Breast epithelium (tissue), 4 donors: ENCODE measurements around the gene ACTL10. TPM values are rescaled to one million over a fixed set of nuclear protein-coding genes. Genes with fewer than 3 reads are reported as not detected.

Experiments
- DNase-seq, 2 donors: peaks; one replicate each; pipeline ENCODE4 v3.0.0-alpha.2; 2019; ENCODE audit warnings: low spot score in 2 of 2
- H3K27ac ChIP-seq, 2 donors: fragments of 200-600 bp; sonication (generic) in 1 of 2; one replicate each; pipeline ENCODE4 v1.5.1; 2016 to 2019; ENCODE audit warnings: mild to moderate bottlenecking in 1 of 2
- H3K27me3 ChIP-seq, 2 donors: fragments of 200-600 bp; sonication (generic) in 1 of 2; one replicate each; pipeline versions ENCODE4 v1.5.1 to v1.6.0; 2017 to 2019; ENCODE audit warnings: control low read depth in 1 of 2, mild to moderate bottlenecking in 1 of 2
- H3K36me3 ChIP-seq: fragments of 200-600 bp; one replicate; pipeline ENCODE4 v1.5.1; 2019
- H3K4me1 ChIP-seq, 2 donors: fragments of 200-600 bp; sonication (generic); one replicate each; pipeline ENCODE4 v1.5.1; 2016 to 2019; ENCODE audit warnings: control low read depth in 1 of 2
- H3K4me3 ChIP-seq, 3 donors: fragments of 200-600 bp; sonication (generic); 1 replicate in 2 of 3; 2 replicates in 1 of 3; pipeline ENCODE4 v1.5.1; 2016 to 2019; ENCODE audit warnings: mild to moderate bottlenecking in 3 of 3, moderate library complexity in 2 of 3
- H3K9me3 ChIP-seq, 2 donors: fragments of 200-600 bp; sonication (generic) in 1 of 2; one replicate each; pipeline ENCODE4 v1.5.1; 2016 to 2019; ENCODE audit warnings: control low read depth in 1 of 2
- POLR2A ChIP-seq: fragments of 450-650 bp; IDR thresholded peaks from one replicate; pipeline ENCODE4 v1.6.1; 2016; ENCODE audit warnings: antibody characterized with exemption, mild to moderate bottlenecking, moderate library complexity
- POLR2AphosphoS5 ChIP-seq, 3 donors: sonication (generic); formaldehyde crosslinking; IDR thresholded peaks; one replicate each; pipeline ENCODE4 v1.6.1; 2017; ENCODE audit warnings: antibody characterized with exemption in 3 of 3
- intact Hi-C: fragments of 100-400 bp; cut with DNase I; formaldehyde crosslinking; loops from one replicate; pipeline ENCODE4 v1.15.1; 2023; ENCODE audit warnings: low total_unique reads
- total RNA-seq, 3 donors: library from RNA; depleted of rRNA; stranded (reverse); fragments of >200 nt; gene quantifications; one replicate each; pipeline ENCODE4 v1.1.0, GENCODE V29; 2016
- TF ChIP-seq, protein P1 (sequence below), 3 donors: fragments of 450-650 bp; IDR thresholded peaks; one replicate each; pipeline ENCODE4 v1.5.1; 2016 to 2017; ENCODE audit warnings: antibody characterized with exemption in 3 of 3, mild to moderate bottlenecking in 3 of 3, moderate library complexity in 3 of 3

The ACTL10 gene
- total RNA-seq, 3 donors from 2014 or later: 1.4 to 3.4 (median 2.6) TPM

DNA sequence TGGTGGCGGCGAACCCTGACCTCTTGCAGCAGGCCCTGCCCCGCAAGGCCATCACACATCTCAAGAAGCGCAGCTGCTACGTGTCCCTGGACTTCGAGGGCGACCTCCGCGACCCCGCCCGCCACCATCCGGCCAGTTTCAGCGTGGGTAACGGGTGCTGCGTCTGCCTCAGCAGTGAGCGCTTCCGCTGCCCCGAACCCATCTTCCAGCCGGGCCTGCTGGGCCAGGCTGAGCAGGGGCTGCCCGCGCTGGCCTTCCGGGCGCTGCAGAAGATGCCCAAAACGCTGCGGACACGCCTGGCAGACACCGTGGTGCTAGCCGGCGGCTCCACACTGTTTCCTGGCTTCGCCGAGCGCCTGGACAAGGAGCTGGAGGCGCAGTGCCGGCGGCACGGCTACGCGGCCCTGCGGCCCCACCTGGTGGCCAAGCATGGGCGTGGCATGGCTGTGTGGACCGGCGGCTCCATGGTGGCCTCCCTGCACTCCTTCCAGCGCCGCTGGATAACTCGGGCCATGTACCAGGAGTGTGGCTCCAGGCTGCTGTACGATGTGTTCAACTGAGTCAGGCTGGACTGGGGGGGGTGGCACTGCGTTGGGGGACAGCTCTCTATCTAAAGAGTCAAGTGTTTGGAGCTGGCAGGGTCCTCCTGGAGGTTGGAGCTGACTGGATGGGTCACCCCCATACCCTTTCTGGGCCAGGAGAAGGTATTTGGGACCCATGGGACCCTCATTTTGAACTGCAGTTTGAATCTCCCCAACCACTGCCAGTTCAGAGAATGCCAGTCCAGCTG lies 1.1 kb downstream of the ACTL10 start:
- DNase-seq: peak; percentile 68 to 81
- no peak for TF ChIP-seq POLR2A
- peak; percentile 26 to 50 (median 37) for TF ChIP-seq POLR2AphosphoS5 (IDR thresholded peaks at IDR 0.05)
- TF ChIP-seq, protein P1, sequence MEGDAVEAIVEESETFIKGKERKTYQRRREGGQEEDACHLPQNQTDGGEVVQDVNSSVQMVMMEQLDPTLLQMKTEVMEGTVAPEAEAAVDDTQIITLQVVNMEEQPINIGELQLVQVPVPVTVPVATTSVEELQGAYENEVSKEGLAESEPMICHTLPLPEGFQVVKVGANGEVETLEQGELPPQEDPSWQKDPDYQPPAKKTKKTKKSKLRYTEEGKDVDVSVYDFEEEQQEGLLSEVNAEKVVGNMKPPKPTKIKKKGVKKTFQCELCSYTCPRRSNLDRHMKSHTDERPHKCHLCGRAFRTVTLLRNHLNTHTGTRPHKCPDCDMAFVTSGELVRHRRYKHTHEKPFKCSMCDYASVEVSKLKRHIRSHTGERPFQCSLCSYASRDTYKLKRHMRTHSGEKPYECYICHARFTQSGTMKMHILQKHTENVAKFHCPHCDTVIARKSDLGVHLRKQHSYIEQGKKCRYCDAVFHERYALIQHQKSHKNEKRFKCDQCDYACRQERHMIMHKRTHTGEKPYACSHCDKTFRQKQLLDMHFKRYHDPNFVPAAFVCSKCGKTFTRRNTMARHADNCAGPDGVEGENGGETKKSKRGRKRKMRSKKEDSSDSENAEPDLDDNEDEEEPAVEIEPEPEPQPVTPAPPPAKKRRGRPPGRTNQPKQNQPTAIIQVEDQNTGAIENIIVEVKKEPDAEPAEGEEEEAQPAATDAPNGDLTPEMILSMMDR (IDR thresholded peaks at IDR 0.05): peak; percentile 50 to 93 (median 85)
- no peaks in the 10 kb centered on the region for H3K36me3 ChIP-seq
- intact Hi-C loops: no loop called here
- peak overlapping the region; percentile 94 to 95 for H3K27ac ChIP-seq
- peak overlapping the region; percentile 57 to 76 (median 70) for H3K4me3 ChIP-seq
- no peaks in the 10 kb centered on the region for H3K9me3 ChIP-seq
- H3K27me3 ChIP-seq: no peaks in the 10 kb centered on the region
- H3K4me1 ChIP-seq: peaks cover 0 to 5% of the 10 kb centered on the region in 2 donors

DNA sequence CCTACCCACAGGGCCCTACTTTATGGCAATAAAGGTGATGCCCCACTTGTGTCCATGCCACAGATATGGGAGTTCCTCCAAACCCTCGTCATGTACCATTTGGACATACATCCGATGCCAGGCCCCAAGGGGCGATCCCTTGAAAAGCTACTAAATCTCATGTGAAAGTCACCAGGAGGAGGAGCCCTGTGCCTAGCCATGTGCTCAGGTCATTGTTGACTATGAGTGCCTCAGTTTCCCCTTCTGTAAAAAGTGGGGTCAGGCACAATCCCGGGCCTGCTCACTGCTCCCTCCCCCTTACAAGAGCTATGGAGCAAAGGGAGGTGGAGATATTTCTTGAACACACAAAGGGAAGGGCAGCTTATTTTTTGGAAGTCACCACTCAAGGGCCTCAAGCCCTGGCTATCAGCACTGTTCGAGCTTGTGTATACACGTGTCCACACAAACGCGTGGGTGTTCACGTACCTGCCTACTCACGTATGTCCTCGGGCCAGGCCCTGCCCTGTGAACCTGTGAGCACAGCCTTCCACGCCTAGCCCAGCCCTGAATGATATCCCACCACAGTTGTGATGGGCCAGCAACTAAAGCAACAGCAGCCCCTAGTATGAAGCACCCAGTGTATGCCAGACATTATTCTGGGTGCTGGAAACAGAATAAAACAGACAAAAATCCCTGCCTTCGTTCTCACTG lies 1.9 kb downstream of the ACTL10 start:
- Histone ChIP-seq H3K9me3 (no peaks in the 10 kb centered on the region), H3K36me3 (no peaks in the 10 kb centered on the region), H3K4me1 (peaks cover 0 to 3% of the 10 kb centered on the region in 2 donors), H3K4me3 (no peak overlapping the region), H3K27ac (peak overlapping the region in 1 of 2 donors; percentile 94), H3K27me3 (no peaks in the 10 kb centered on the region)
- TF ChIP-seq POLR2A (no peak), POLR2AphosphoS5 (IDR thresholded peaks at IDR 0.05) (no peak)
- TF ChIP-seq, protein P1 (IDR thresholded peaks at IDR 0.05): no peak
- no peak for DNase-seq
- intact Hi-C loops: no loop called here

DNA sequence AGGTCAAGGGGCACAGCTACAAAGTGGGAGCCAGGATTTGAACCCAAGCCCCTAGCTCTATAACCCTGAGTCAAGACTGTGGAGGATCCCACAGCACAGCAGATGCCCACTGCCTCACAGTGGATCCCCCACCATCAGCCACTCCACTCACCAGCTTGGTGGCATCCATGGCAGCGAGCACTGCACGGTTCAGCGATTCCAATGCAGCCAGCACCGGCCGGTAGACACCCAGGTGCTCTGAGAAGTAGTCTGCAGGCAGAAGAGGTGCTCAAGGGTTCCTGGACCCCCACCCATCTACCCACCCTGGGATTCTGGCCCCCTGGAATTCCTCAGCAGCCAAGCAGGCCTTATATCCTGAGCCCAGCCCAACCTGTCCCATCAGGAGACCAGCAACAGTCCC lies 2.5 kb downstream of the ACTL10 start:
- no peak overlapping the region for H3K27ac ChIP-seq

DNA sequence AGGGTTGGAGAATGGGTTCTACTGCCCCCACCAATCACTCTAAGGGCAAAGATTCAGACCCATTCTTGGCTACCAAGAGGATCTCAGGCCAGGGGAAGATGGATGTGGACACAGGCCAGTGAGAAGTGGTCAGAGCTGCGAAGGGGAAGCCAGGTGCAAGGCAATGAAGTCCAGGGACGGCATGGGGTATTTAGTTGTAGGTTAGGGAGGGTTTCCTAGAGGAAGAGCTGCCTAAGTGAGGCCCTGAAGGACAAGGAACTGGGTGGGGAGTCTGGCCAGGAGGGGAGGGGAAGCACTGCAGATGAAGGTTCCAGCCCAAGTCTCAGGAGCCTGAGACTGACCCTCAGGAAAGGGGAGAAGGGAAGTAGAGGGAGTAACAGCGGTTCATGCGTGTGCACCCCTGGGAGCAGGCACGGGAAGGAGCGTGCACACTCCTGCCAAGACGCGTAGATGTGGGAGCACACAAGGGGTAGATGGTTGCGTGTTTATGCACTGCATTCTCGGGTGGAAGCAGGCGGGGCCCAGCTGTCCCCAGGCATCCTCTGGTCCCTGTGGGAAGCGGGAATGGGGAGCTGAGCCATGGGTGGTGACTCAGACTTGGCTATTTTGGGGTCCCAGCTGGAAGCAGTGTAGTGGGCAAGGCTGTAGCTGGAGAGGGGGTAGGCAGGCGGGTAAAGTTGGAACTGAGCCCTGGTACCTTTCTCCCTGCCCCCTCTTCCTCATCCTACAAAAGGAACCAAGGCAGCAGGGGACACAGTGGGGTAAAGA lies 3.3 kb downstream of the ACTL10 start:
- intact Hi-C loops: no loop called here
- H3K36me3 ChIP-seq: no peaks in the 10 kb centered on the region
- no peak overlapping the region for H3K27ac ChIP-seq
- TF ChIP-seq POLR2AphosphoS5 (IDR thresholded peaks at IDR 0.05): no peak
- TF ChIP-seq, protein P1 (IDR thresholded peaks at IDR 0.05): no peak
- no peak for TF ChIP-seq POLR2A
- H3K9me3 ChIP-seq: no peaks in the 10 kb centered on the region
- DNase-seq: no peak
- H3K27me3 ChIP-seq: no peaks in the 10 kb centered on the region
- H3K4me1 ChIP-seq: peaks cover 0 to 4% of the 10 kb centered on the region in 2 donors
- no peak overlapping the region for H3K4me3 ChIP-seq

More for the DNA sequence above, 2.5 kb downstream of the ACTL10 start:
- H3K27me3 ChIP-seq: no peaks in the 10 kb centered on the region
- H3K4me3 ChIP-seq: no peak overlapping the region
- TF ChIP-seq, protein P1 (IDR thresholded peaks at IDR 0.05): no peak
- TF ChIP-seq POLR2A: no peak
- TF ChIP-seq POLR2AphosphoS5 (IDR thresholded peaks at IDR 0.05): no peak
- no peaks in the 10 kb centered on the region for H3K9me3 ChIP-seq
- DNase-seq: no peak
- H3K4me1 ChIP-seq: peaks cover 0 to 4% of the 10 kb centered on the region in 2 donors
- intact Hi-C loops: no loop called here
- H3K36me3 ChIP-seq: no peaks in the 10 kb centered on the region
